ENCODE data around the gene LRP1.

LRP1 gene

GRCh38 chr12:57185906-57186508, 57.7 kb downstream of the LRP1 start:
- TF ChIP-seq POLR2A (IDR thresholded peaks at IDR 0.05; ENCODE audit: extremely low read depth, insufficient read length) = no peak
- no peak for TF ChIP-seq CTCF (IDR thresholded peaks at IDR 0.05; ENCODE audit: low read depth, low read length)
- no peak for TF ChIP-seq MAX (IDR thresholded peaks at IDR 0.05; ENCODE audit: low read depth, low read length)
- TF ChIP-seq MYC (IDR thresholded peaks at IDR 0.05; ENCODE audit: low read depth, low read length) = no peak
- no peak overlapping the region for H3K4me3 ChIP-seq (ENCODE audit: low read depth, low read length)
- DNase-seq (ENCODE audit: low read depth) = no peak

GRCh38 chr12:57187222-57188089, 59.2 kb downstream of the LRP1 start:
- no peak overlapping the region for H3K4me3 ChIP-seq (ENCODE audit: low read depth, low read length)
- no peak for DNase-seq (ENCODE audit: low read depth)
- no peak for TF ChIP-seq POLR2A (IDR thresholded peaks at IDR 0.05; ENCODE audit: extremely low read depth, insufficient read length)
- no peak for TF ChIP-seq MAX (IDR thresholded peaks at IDR 0.05; ENCODE audit: low read depth, low read length)
- TF ChIP-seq CTCF (IDR thresholded peaks at IDR 0.05; ENCODE audit: low read depth, low read length) = no peak

GRCh38 chr12:57188090-57188425, 59.8 kb downstream of the LRP1 start:
- no peak for DNase-seq (ENCODE audit: low read depth)
- no peak overlapping the region for H3K4me3 ChIP-seq (ENCODE audit: low read depth, low read length)
- TF ChIP-seq MYC (IDR thresholded peaks at IDR 0.05; ENCODE audit: low read depth, low read length) = no peak
- TF ChIP-seq CTCF (IDR thresholded peaks at IDR 0.05; ENCODE audit: low read depth, low read length) = no peak
- no peak for TF ChIP-seq POLR2A (IDR thresholded peaks at IDR 0.05; ENCODE audit: extremely low read depth, insufficient read length)
- no peak for TF ChIP-seq MAX (IDR thresholded peaks at IDR 0.05; ENCODE audit: low read depth, low read length)

- TF ChIP-seq POLR2A (IDR thresholded peaks at IDR 0.05; ENCODE audit: extremely low read depth, insufficient read length) (no peak), CTCF (IDR thresholded peaks at IDR 0.05; ENCODE audit: low read depth, low read length) (no peak), MAX (IDR thresholded peaks at IDR 0.05; ENCODE audit: low read depth, low read length) (no peak), MYC (IDR thresholded peaks at IDR 0.05; ENCODE audit: low read depth, low read length) (no peak)
- no peak overlapping the region for H3K4me3 ChIP-seq (ENCODE audit: low read depth, low read length)
- DNase-seq (ENCODE audit: low read depth) = no peak
Observed at GRCh38 chr12:57190037-57190436, 61.8 kb downstream of the LRP1 start.

- no peak for DNase-seq (ENCODE audit: low read depth)
- TF ChIP-seq POLR2A (IDR thresholded peaks at IDR 0.05; ENCODE audit: extremely low read depth, insufficient read length) (no peak), MAX (IDR thresholded peaks at IDR 0.05; ENCODE audit: low read depth, low read length) (no peak), CTCF (IDR thresholded peaks at IDR 0.05; ENCODE audit: low read depth, low read length) (no peak), MYC (IDR thresholded peaks at IDR 0.05; ENCODE audit: low read depth, low read length) (no peak)
- H3K4me3 ChIP-seq (ENCODE audit: low read depth, low read length) = no peak overlapping the region
Observed at GRCh38 chr12:57190821-57191220, 62.5 kb downstream of the LRP1 start.
